ENCODE measurements around the gene ABLIM3.

GRCh38 chr5:149267241-149267973 is 126.1 kb downstream of the ABLIM3 start:
- TF ChIP-seq CSRNP3 (CRISPR knock-in tag; IDR thresholded peaks at IDR 0.05): no peak
- TF ChIP-seq CSDC2 (CRISPR knock-in tag; IDR thresholded peaks at IDR 0.05): no peak

Data from SK-N-SH treated with all-trans-retinoic acid at 6 μM for 48 hours (cell line).